GM23338 (cell line): Measurements from ENCODE around the gene TLE1.

Experiments
- CREB1 ChIP-seq: fragments of 250-450 bp; sonication (Bioruptor Pico); IDR thresholded peaks from 2 replicates; pipeline ENCODE4 v1.5.0; 2020; ENCODE audit warnings: low read depth, mild to moderate bottlenecking, moderate library complexity
- CTCF ChIP-seq, 2 experiments: fragments of 200-600 bp in 1 of 2; sonication (generic) in 1 of 2; conservative IDR thresholded peaks; 2 replicates each; pipeline versions ENCODE4 v1.5.1 to v1.6.1; 2016 to 2017; ENCODE audit warnings: antibody characterized with exemption in 2 of 2, low read depth in 2 of 2, mild to moderate bottlenecking in 2 of 2, moderate library complexity in 1 of 2
- ETS1 ChIP-seq: IDR thresholded peaks from 2 replicates; pipeline ENCODE4 v1.6.1; 2016; ENCODE audit warnings: antibody characterized with exemption
- EZH2 ChIP-seq: fragments of 200-600 bp; sonication (generic); IDR thresholded peaks from one replicate; pipeline ENCODE4 v1.8.0; 2017; ENCODE audit warnings: antibody characterized with exemption, mild to moderate bottlenecking, low read depth; ENCODE audit not compliant: unreplicated experiment
- EZH2phosphoT487 ChIP-seq: fragments of 200-600 bp; sonication (generic); IDR thresholded peaks from one replicate; pipeline ENCODE4 v1.8.1; 2018; ENCODE audit warnings: antibody characterized with exemption; ENCODE audit not compliant: unreplicated experiment
- JUNB ChIP-seq: IDR thresholded peaks from one replicate; pipeline ENCODE4 v1.6.1; 2016; ENCODE audit warnings: antibody characterized with exemption; ENCODE audit not compliant: unreplicated experiment
- POLR2AphosphoS5 ChIP-seq: IDR thresholded peaks from 2 replicates; pipeline ENCODE4 v1.6.1; 2016; ENCODE audit warnings: antibody characterized with exemption, low read depth
- ZNF462 ChIP-seq: fragments of 250-450 bp; sonication (Bioruptor Pico); IDR thresholded peaks from 2 replicates; pipeline ENCODE4 v1.5.0; 2020; ENCODE audit warnings: mild to moderate bottlenecking, moderate library complexity
- TF ChIP-seq, protein P1 (sequence below): IDR thresholded peaks from one replicate; pipeline ENCODE4 v1.6.1; 2018; ENCODE audit warnings: antibody characterized with exemption; ENCODE audit not compliant: unreplicated experiment

DNA sequence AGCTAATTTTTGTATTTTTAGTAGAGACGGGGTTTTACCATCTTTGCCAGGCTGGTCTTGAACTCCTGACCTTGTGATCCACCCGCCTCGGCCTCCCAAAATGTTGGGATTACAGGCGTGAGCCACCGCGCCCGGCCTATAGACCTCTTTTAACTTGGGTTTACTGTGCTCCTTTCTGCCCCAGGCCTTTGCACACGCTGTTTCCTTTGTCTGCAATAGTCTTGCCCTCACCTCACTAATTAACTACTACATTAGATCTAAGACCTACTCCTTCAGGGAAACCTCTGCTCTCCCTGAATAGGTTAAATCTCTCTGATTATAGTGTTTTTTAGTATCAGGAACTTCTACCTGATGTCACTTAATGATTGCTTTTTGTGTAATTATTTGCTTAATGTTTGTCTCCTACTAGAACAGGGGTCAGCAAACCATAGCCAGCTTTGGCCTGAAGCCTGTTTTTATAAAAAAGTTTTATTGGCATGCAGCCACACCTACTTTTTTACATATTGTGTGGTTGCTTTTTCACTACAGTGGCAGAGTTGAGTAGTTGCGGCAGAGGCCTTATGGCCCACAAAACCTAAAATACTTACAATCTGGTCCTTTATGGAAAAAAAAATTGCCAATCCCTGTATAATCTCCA, 31.2 kb upstream of the TLE1 start:
- TF ChIP-seq CTCF (conservative IDR thresholded peaks at IDR 0.05; ENCODE audit: low read depth in 2 of 2) (no peak), EZH2 (no peak), ETS1 (no peak), POLR2AphosphoS5 (no peak), ZNF462 (CRISPR knock-in tag) (no peak), EZH2phosphoT487 (no peak), JUNB (no peak), CREB1 (CRISPR knock-in tag) (no peak)
- TF ChIP-seq, protein P1, sequence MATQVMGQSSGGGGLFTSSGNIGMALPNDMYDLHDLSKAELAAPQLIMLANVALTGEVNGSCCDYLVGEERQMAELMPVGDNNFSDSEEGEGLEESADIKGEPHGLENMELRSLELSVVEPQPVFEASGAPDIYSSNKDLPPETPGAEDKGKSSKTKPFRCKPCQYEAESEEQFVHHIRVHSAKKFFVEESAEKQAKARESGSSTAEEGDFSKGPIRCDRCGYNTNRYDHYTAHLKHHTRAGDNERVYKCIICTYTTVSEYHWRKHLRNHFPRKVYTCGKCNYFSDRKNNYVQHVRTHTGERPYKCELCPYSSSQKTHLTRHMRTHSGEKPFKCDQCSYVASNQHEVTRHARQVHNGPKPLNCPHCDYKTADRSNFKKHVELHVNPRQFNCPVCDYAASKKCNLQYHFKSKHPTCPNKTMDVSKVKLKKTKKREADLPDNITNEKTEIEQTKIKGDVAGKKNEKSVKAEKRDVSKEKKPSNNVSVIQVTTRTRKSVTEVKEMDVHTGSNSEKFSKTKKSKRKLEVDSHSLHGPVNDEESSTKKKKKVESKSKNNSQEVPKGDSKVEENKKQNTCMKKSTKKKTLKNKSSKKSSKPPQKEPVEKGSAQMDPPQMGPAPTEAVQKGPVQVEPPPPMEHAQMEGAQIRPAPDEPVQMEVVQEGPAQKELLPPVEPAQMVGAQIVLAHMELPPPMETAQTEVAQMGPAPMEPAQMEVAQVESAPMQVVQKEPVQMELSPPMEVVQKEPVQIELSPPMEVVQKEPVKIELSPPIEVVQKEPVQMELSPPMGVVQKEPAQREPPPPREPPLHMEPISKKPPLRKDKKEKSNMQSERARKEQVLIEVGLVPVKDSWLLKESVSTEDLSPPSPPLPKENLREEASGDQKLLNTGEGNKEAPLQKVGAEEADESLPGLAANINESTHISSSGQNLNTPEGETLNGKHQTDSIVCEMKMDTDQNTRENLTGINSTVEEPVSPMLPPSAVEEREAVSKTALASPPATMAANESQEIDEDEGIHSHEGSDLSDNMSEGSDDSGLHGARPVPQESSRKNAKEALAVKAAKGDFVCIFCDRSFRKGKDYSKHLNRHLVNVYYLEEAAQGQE, result no peak
